ENCODE results near the gene UIMC1. TPM values are rescaled to one million over a fixed set of nuclear protein-coding genes. Genes with fewer than 3 reads are reported as not detected.

Gene UIMC1
- total RNA-seq, 1 donor from 2014 or later = 42.2 TPM

- Histone ChIP-seq H3K9me3 (no peaks in the 10 kb centered on the region), H3K27me3 (no peaks in the 10 kb centered on the region), H3K36me3 (no peaks in the 10 kb centered on the region), H3K4me3 (no peak overlapping the region), H3K27ac (no peak overlapping the region), H3K4me1 (no peaks in the 10 kb centered on the region)
- intact Hi-C loops (cut with DNase I) = no loop called here
- no peak for TF ChIP-seq POLR2A (IDR thresholded peaks at IDR 0.05)
- TF ChIP-seq POLR2AphosphoS5 (IDR thresholded peaks at IDR 0.05; ENCODE audit: insufficient read depth in 1 of 2, low read depth in 1 of 2) = no peak
- TF ChIP-seq, protein P1, sequence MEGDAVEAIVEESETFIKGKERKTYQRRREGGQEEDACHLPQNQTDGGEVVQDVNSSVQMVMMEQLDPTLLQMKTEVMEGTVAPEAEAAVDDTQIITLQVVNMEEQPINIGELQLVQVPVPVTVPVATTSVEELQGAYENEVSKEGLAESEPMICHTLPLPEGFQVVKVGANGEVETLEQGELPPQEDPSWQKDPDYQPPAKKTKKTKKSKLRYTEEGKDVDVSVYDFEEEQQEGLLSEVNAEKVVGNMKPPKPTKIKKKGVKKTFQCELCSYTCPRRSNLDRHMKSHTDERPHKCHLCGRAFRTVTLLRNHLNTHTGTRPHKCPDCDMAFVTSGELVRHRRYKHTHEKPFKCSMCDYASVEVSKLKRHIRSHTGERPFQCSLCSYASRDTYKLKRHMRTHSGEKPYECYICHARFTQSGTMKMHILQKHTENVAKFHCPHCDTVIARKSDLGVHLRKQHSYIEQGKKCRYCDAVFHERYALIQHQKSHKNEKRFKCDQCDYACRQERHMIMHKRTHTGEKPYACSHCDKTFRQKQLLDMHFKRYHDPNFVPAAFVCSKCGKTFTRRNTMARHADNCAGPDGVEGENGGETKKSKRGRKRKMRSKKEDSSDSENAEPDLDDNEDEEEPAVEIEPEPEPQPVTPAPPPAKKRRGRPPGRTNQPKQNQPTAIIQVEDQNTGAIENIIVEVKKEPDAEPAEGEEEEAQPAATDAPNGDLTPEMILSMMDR (IDR thresholded peaks at IDR 0.05) = no peak
- no peak for DNase-seq (ENCODE audit: extremely low spot score in 2 of 2)
Observed at GRCh38 chr5:176883700-176884570, 122.6 kb downstream of the UIMC1 start.

DNA sequence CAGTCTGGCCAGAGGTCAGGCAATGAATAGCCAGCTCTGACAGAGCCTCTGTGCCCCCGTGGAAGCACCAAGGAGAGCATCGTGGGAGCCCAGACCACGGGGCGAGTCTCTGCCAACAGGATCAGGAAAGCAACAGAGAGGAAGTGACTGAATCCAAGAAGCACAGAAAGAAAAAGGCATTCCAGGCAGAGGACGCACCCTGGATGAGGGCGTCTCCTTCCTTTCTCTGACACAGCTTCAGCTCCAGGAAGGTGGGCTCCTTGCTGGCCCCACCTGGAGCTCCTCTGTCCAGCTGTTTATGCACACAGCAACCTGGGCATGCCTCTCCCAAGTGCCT lies 124.0 kb downstream of the UIMC1 start:
- no peak overlapping the region for H3K27ac ChIP-seq
- intact Hi-C loops (cut with DNase I) = no loop called here
- DNase-seq (ENCODE audit: extremely low spot score in 2 of 2) = no peak
- no peak overlapping the region for H3K4me3 ChIP-seq
- TF ChIP-seq POLR2AphosphoS5 (IDR thresholded peaks at IDR 0.05; ENCODE audit: insufficient read depth in 1 of 2, low read depth in 1 of 2) (no peak), POLR2A (IDR thresholded peaks at IDR 0.05) (no peak)
- TF ChIP-seq, protein P1 (IDR thresholded peaks at IDR 0.05) = no peak
- no peaks in the 10 kb centered on the region for H3K4me1 ChIP-seq
- H3K9me3 ChIP-seq = no peaks in the 10 kb centered on the region
- no peaks in the 10 kb centered on the region for H3K36me3 ChIP-seq
- no peaks in the 10 kb centered on the region for H3K27me3 ChIP-seq

DNA sequence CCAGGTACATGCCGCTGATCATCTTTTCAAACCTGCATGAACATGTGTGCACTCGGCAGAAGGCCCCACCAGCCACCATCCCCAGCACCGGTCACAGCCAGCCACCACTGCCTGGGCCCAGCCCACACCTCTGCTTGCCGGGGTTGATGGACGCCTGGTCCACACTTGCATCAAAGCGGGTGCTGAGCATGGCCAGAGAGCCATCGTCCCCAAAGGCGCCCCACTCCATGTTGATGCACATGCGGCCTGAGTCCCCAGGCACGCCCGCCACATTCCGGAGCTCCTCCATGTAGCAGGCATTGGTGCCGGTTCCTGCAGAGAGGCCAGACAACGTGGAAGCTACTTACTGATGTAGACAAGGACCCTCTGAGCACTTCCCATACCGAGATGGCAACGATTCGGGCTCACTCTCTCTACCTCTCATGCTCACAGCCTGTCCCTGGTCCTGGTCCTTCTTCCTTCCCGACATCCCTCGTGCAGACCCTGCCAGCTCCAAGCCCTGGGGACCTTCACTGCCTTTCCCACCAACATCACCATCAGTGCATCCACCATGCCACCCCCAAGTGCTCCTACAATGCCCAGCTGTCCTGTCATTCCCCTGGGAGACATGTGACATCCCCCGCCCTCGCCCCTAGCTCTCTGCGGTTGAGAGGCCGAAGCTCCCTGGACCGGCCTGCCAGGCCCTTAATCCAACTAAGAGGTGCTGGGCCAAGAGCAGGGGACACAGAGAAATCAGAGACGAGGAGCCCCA lies 124.6 kb downstream of the UIMC1 start:
- DNase-seq (ENCODE audit: extremely low spot score in 2 of 2) = no peak
- TF ChIP-seq POLR2A (IDR thresholded peaks at IDR 0.05) (no peak), POLR2AphosphoS5 (IDR thresholded peaks at IDR 0.05; ENCODE audit: insufficient read depth in 1 of 2, low read depth in 1 of 2) (no peak)
- TF ChIP-seq, protein P1 (IDR thresholded peaks at IDR 0.05) = no peak
- Histone ChIP-seq H3K9me3 (no peaks in the 10 kb centered on the region), H3K27me3 (no peaks in the 10 kb centered on the region), H3K27ac (no peak overlapping the region), H3K4me1 (no peaks in the 10 kb centered on the region), H3K36me3 (no peaks in the 10 kb centered on the region), H3K4me3 (no peak overlapping the region)
- intact Hi-C loops (cut with DNase I) = no loop called here

DNA sequence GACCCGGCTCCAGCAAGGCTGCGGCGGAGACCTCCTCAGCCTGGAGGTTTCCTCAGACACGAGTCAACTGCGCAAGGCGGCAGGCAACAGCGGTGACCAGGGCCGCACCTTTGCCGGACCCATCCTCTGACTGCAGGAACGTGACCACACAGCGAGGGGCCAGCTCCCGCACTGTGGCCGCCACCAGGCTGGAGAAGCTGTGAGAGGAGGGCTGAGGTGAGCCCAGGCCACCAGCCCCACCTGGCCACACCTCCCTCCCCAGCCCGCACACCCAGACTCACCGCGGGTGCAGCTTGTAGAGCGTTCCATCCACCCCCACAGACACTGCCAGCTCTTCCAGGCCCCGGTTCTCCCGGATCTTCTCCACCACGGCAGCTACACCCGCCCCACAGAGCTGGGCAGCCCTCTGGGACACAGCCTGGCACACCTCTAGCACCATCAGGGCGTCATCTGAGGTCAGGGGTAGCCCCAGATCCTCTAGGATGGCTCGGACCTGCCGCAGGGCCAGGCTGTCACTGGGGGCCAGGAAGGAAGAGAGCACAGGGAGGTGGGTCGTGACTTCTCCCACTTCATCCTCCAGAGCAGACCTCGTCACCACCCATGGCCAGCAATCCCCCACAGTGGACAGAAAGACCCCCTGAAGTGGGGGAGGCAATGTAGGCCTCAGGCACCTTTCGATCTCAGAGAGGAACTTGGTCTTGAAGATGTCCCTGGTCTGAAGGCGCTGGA lies 125.4 kb downstream of the UIMC1 start:
- no peaks in the 10 kb centered on the region for H3K9me3 ChIP-seq
- intact Hi-C loops (cut with DNase I) = no loop called here
- no peaks in the 10 kb centered on the region for H3K36me3 ChIP-seq
- H3K27ac ChIP-seq = no peak overlapping the region
- H3K27me3 ChIP-seq = no peaks in the 10 kb centered on the region
- H3K4me3 ChIP-seq = no peak overlapping the region
- TF ChIP-seq, protein P1 (IDR thresholded peaks at IDR 0.05) = no peak
- no peak for TF ChIP-seq POLR2A (IDR thresholded peaks at IDR 0.05)
- TF ChIP-seq POLR2AphosphoS5 (IDR thresholded peaks at IDR 0.05; ENCODE audit: insufficient read depth in 1 of 2, low read depth in 1 of 2) = no peak
- DNase-seq (ENCODE audit: extremely low spot score in 2 of 2) = no peak
- H3K4me1 ChIP-seq = no peaks in the 10 kb centered on the region

Measured in vagina (tissue), 2 donors.